ENCODE results near the gene SYDE1.

DNA sequence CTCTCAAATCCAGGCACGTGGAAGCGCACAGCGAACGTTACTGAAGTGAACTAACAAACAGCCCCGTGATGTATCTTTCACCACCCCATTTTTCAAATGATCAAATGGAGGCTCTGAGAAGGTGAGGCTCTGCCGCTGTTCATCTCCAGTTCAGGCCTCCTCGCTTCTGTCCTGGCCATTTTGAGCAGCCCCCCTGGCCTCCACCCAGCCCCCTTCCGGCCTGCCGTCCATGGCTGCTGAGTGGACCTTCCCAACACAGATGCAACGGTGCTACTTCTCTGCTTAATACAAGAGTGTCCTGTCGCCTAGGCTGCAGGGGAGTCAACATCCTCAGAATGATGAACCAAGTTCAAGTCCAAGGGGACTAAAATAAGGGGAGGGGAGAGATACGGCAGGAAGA lies 9.7 kb downstream of the SYDE1 start:
- TF ChIP-seq EZH2 (IDR thresholded peaks at IDR 0.05; ENCODE audit: borderline replicate concordance, insufficient read depth, low read length, poor library complexity, severe bottlenecking): no peak
- TF ChIP-seq, protein P1, sequence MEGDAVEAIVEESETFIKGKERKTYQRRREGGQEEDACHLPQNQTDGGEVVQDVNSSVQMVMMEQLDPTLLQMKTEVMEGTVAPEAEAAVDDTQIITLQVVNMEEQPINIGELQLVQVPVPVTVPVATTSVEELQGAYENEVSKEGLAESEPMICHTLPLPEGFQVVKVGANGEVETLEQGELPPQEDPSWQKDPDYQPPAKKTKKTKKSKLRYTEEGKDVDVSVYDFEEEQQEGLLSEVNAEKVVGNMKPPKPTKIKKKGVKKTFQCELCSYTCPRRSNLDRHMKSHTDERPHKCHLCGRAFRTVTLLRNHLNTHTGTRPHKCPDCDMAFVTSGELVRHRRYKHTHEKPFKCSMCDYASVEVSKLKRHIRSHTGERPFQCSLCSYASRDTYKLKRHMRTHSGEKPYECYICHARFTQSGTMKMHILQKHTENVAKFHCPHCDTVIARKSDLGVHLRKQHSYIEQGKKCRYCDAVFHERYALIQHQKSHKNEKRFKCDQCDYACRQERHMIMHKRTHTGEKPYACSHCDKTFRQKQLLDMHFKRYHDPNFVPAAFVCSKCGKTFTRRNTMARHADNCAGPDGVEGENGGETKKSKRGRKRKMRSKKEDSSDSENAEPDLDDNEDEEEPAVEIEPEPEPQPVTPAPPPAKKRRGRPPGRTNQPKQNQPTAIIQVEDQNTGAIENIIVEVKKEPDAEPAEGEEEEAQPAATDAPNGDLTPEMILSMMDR (IDR thresholded peaks at IDR 0.05; ENCODE audit: poor library complexity, severe bottlenecking): no peak
- no peak for TF ChIP-seq REST (IDR thresholded peaks at IDR 0.05; ENCODE audit: borderline replicate concordance)
- TF ChIP-seq POLR2AphosphoS5 (IDR thresholded peaks at IDR 0.05): no peak
- no peak for TF ChIP-seq SMC3 (conservative IDR thresholded peaks at IDR 0.05; ENCODE audit: poor library complexity)
- TF ChIP-seq RAD21 (conservative IDR thresholded peaks at IDR 0.05): no peak
- TF ChIP-seq EP300 (conservative IDR thresholded peaks at IDR 0.05; ENCODE audit: poor library complexity, severe bottlenecking): no peak
- no peak for TF ChIP-seq TAF1 (IDR thresholded peaks at IDR 0.05; ENCODE audit: low read depth)
- no peak for TF ChIP-seq MXI1 (conservative IDR thresholded peaks at IDR 0.05; ENCODE audit: poor library complexity, severe bottlenecking)

Measured in neural cell (in vitro differentiated cells).